Colonic mucosa (tissue), 4 donors: Measurements from ENCODE around the gene POLR3F. TPM values are rescaled to one million over a fixed set of nuclear protein-coding genes. Genes with fewer than 3 reads are reported as not detected.

Experiments
- DNase-seq: peaks from one replicate; pipeline ENCODE4 v3.0.0-alpha.2; 2020
- H3K27ac ChIP-seq: fragments of 200-600 bp; one replicate; pipeline ENCODE4 v1.8.0; 2021
- H3K27me3 ChIP-seq: fragments of 200-600 bp; one replicate; pipeline ENCODE4 v1.8.0; 2021
- H3K36me3 ChIP-seq: fragments of 200-600 bp; one replicate; pipeline ENCODE4 v1.8.0; 2021
- H3K4me1 ChIP-seq: fragments of 200-600 bp; one replicate; pipeline ENCODE4 v1.8.0; 2021; ENCODE audit warnings: mild to moderate bottlenecking
- H3K4me3 ChIP-seq: fragments of 200-600 bp; one replicate; pipeline ENCODE4 v1.8.0; 2021
- H3K9ac ChIP-seq, 2 donors: one replicate each; pipeline ENCODE4 v1.7.0; 2013; ENCODE audit warnings: control low read depth in 2 of 2, low read depth in 2 of 2, low read length in 2 of 2
- H3K9me3 ChIP-seq: fragments of 200-600 bp; one replicate; pipeline ENCODE4 v1.8.0; 2021
- CTCF ChIP-seq: fragments of 200-600 bp; IDR thresholded peaks from one replicate; pipeline ENCODE4 v1.8.0; 2022; ENCODE audit warnings: antibody characterized with exemption, mild to moderate bottlenecking
- intact Hi-C: fragments of 100-400 bp; cut with DNase I; formaldehyde crosslinking; loops from one replicate; pipeline ENCODE4 v1.14.1; 2022
- total RNA-seq, 2 donors: library from RNA; stranded (reverse); fragmentation: NEBNext Ultra II Directional in 1 of 2; extraction: Animal tissue kit (Norgen Biotek cat#: 25700) in 1 of 2; gene quantifications; one replicate each; pipeline ENCODE4 v1.2.1, GENCODE V29; 2021
- donor health status: healthy.
- donor health status: DM: no; HTN: no; CAD: no.
- donor health status: DM: no; HTN: no; CAD: no.

The POLR3F gene, protein sequence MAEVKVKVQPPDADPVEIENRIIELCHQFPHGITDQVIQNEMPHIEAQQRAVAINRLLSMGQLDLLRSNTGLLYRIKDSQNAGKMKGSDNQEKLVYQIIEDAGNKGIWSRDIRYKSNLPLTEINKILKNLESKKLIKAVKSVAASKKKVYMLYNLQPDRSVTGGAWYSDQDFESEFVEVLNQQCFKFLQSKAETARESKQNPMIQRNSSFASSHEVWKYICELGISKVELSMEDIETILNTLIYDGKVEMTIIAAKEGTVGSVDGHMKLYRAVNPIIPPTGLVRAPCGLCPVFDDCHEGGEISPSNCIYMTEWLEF
- total RNA-seq = 1 to 10 TPM; 5.5 to 8.9 TPM

- Histone ChIP-seq H3K9me3 (no peaks in the 10 kb centered on the region), H3K4me1 (peaks cover 11% of the 10 kb centered on the region), H3K9ac (peak within 1 kb of the TSS; percentile 85 to 90), H3K27ac (peak within 1 kb of the TSS; percentile 74), H3K4me3 (peak within 1 kb of the TSS; percentile 96), H3K27me3 (no peaks in the 10 kb centered on the region), H3K36me3 (no peaks in the 10 kb centered on the region)
- intact Hi-C loops = no loop called here
- no peak for TF ChIP-seq CTCF
- peak; percentile 98 for DNase-seq
Measured at GRCh38 chr20:18466894-18467730, at the start of gene POLR3F, which contains the start of gene DZANK1. Gene POLR3F (plus strand): TSS chr20:18467390. CDS start chr20:18467507, 117 bp downstream. Gene DZANK1 (minus strand): TSS chr20:18467030. CDS start chr20:18465358, 1,672 bp downstream.

DNA sequence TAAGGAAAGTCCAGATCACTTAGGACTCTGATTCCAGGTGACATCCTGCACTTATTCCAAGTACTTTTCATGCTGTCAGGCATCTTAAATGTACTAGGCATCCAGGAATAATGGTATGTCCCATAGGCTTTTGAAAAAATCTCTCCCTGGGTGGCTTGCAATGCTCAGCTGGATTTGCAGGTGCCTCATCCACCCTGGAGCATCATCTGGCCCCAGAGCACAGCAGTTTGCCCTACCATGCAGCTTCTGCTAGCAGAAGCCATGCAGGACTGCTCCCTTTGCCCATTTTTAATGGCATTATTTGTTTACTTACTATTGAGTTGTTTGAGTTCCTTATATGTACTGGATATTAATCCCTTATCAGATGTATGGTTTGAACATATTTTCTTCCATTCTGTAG lies 45.6 kb upstream of the POLR3F start:
- TF ChIP-seq CTCF = no peak
- Histone ChIP-seq H3K4me1 (no peaks in the 10 kb centered on the region), H3K36me3 (no peaks in the 10 kb centered on the region), H3K9ac (no peak overlapping the region), H3K4me3 (no peak overlapping the region), H3K27me3 (no peaks in the 10 kb centered on the region), H3K27ac (no peak overlapping the region), H3K9me3 (no peaks in the 10 kb centered on the region)
- no peak for DNase-seq
- intact Hi-C loops = no loop called here

DNA sequence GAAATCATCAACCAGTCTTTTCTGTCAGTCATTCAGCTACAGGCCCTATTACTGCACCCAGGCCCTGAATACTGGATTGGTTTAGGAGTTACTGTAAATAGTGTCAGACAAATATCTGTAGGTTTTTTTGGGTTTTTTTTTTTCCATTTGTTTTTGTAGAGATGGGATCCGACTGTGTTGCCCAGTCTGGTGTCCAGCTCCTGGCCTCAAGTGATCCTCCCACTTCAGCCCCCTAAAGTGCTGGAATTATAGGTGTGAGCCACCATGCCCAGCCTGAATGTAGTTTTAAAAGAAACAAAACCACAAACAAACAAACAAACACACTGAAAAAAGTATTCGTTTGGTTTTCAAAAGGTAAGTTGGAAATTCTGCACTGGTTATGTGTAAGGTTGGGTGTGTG lies 40.0 kb upstream of the POLR3F start:
- no peak overlapping the region for H3K9ac ChIP-seq
- H3K4me1 ChIP-seq = no peaks in the 10 kb centered on the region
- H3K9me3 ChIP-seq = no peaks in the 10 kb centered on the region
- H3K27ac ChIP-seq = no peak overlapping the region
- H3K27me3 ChIP-seq = no peaks in the 10 kb centered on the region
- TF ChIP-seq CTCF = no peak
- intact Hi-C loops = no loop called here
- H3K4me3 ChIP-seq = no peak overlapping the region
- H3K36me3 ChIP-seq = no peaks in the 10 kb centered on the region
- DNase-seq = no peak

DNA sequence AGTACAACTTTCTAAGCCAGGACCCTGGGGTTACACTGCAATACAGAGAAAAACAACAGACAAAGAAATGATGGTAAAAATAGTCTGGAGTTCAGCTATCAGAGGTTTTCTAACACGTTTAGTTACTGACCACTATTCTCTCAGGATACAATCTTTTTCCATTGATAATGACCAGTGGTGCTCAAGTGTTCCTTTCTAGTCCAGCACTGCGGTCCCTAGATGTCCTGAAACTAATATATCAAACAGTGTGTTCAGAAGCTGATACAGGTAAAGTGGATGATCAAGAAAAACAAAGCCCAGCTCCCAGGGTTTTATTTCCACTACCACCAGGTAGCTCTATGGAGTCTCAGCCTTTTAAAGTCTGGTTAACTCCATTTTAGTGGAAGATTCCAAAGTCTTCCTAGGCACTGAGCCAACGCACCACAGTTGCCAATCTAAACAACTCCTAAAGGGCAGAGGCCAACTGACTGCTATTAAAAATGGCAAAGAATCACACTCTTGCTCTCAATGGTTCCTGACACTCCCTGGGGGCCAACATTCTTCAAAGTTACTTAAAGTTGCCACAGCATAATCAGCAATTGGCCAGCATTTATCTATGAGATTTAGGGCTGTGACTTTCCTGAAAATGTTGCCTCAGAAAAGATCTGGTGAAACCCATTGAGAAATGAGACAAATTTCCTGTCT lies 38.6 kb upstream of the POLR3F start:
- intact Hi-C loops = no loop called here
- TF ChIP-seq CTCF = no peak
- no peak overlapping the region for H3K4me3 ChIP-seq
- H3K4me1 ChIP-seq = no peaks in the 10 kb centered on the region
- no peak overlapping the region for H3K9ac ChIP-seq
- H3K27me3 ChIP-seq = no peaks in the 10 kb centered on the region
- no peaks in the 10 kb centered on the region for H3K9me3 ChIP-seq
- no peaks in the 10 kb centered on the region for H3K36me3 ChIP-seq
- DNase-seq = peak; percentile 88
- H3K27ac ChIP-seq = peak overlapping the region; percentile 60

- H3K27me3 ChIP-seq = no peaks in the 10 kb centered on the region
- H3K27ac ChIP-seq = no peak overlapping the region
- H3K36me3 ChIP-seq = no peaks in the 10 kb centered on the region
- no peak overlapping the region for H3K9ac ChIP-seq
- no peaks in the 10 kb centered on the region for H3K9me3 ChIP-seq
- H3K4me3 ChIP-seq = no peak overlapping the region
- DNase-seq = peak; percentile 41
- no peaks in the 10 kb centered on the region for H3K4me1 ChIP-seq
- no peak for TF ChIP-seq CTCF
- intact Hi-C loops = no loop called here
Measured at GRCh38 chr20:18430172-18430826, 36.9 kb upstream of the POLR3F start.
